ENCODE results near the gene MPPED2.

GRCh38 chr11:30422447-30423278 lies 163.5 kb downstream of the MPPED2 start:
- TF ChIP-seq, protein P1, sequence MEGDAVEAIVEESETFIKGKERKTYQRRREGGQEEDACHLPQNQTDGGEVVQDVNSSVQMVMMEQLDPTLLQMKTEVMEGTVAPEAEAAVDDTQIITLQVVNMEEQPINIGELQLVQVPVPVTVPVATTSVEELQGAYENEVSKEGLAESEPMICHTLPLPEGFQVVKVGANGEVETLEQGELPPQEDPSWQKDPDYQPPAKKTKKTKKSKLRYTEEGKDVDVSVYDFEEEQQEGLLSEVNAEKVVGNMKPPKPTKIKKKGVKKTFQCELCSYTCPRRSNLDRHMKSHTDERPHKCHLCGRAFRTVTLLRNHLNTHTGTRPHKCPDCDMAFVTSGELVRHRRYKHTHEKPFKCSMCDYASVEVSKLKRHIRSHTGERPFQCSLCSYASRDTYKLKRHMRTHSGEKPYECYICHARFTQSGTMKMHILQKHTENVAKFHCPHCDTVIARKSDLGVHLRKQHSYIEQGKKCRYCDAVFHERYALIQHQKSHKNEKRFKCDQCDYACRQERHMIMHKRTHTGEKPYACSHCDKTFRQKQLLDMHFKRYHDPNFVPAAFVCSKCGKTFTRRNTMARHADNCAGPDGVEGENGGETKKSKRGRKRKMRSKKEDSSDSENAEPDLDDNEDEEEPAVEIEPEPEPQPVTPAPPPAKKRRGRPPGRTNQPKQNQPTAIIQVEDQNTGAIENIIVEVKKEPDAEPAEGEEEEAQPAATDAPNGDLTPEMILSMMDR (IDR thresholded peaks at IDR 0.05) = no peak
- no peak for TF ChIP-seq EP300 (IDR thresholded peaks at IDR 0.05)
